ENCODE data around the gene DSPP.

- TF ChIP-seq CTCF (IDR thresholded peaks at IDR 0.05; ENCODE audit: insufficient read depth, low read length, poor library complexity, severe bottlenecking), result no peak
- TF ChIP-seq EZH2phosphoT487 (conservative IDR thresholded peaks at IDR 0.05; ENCODE audit: low read length), result no peak
These were observed 24.1 kb downstream of the DSPP start for GRCh38 chr4:87632469-87632868.

Data from SU-DHL-6 (cell line).